ENCODE measurements around the gene KCNJ4.

DNA sequence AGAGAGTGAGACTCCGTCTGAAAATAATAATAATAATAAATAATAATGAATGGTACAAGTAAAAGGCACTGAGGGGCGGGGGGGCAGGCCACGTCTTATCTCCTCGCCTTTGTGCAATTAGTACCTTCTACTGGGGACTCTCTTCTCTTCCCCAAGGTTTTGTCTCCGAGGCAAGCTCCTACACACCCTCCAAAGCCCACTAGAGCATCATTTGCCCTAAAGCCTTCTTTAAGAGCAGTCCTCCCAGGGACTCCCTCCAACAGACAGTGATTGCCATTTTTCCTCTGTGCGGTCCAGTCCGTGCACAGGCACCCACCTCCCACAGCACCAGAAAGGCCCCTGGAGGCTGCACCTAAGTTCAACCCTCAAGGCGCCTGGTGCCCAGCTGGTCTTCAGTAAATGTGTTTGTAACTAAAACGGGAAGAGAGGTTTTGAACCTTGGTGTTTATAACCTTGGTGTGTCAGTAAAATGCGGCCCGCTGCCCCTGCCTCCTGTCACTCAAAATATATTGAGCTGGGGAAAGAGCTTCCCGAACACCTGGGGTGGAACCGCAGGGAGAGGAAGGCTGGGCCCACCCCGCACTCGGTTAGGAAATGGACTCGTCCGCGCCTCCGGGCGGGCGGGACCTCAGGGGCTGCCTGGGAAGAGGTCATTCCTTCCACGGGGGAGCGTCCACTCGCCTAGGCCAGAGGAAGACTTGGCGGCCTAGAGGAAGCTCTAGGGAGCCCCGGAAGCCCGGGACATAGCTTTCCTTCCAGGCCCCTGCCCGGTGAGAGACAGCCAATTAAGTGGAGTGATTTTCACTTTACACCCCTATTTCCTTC, 8.2 kb upstream of the KCNJ4 start:
- TF ChIP-seq OSR1 (CRISPR knock-in tag; IDR thresholded peaks at IDR 0.05), result no peak
- no peak for TF ChIP-seq PPARA (CRISPR knock-in tag; IDR thresholded peaks at IDR 0.05; ENCODE audit: borderline replicate concordance)
- TF ChIP-seq, protein P1, sequence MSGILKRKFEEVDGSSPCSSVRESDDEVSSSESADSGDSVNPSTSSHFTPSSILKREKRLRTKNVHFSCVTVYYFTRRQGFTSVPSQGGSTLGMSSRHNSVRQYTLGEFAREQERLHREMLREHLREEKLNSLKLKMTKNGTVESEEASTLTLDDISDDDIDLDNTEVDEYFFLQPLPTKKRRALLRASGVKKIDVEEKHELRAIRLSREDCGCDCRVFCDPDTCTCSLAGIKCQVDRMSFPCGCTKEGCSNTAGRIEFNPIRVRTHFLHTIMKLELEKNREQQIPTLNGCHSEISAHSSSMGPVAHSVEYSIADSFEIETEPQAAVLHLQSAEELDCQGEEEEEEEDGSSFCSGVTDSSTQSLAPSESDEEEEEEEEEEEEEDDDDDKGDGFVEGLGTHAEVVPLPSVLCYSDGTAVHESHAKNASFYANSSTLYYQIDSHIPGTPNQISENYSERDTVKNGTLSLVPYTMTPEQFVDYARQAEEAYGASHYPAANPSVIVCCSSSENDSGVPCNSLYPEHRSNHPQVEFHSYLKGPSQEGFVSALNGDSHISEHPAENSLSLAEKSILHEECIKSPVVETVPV (CRISPR knock-in tag; IDR thresholded peaks at IDR 0.05), result no peak
- TF ChIP-seq TOX (CRISPR knock-in tag; IDR thresholded peaks at IDR 0.05; ENCODE audit: borderline replicate concordance), result no peak
